ENCODE measurements around the gene USP49. TPM values are rescaled to one million over a fixed set of nuclear protein-coding genes. Genes with fewer than 3 reads are reported as not detected.

The USP49 gene
- total and polyA plus RNA-seq, 2 of the 4 experiments (the other 2 are of a cell fraction): 1.4 to 2.1 TPM

DNA sequence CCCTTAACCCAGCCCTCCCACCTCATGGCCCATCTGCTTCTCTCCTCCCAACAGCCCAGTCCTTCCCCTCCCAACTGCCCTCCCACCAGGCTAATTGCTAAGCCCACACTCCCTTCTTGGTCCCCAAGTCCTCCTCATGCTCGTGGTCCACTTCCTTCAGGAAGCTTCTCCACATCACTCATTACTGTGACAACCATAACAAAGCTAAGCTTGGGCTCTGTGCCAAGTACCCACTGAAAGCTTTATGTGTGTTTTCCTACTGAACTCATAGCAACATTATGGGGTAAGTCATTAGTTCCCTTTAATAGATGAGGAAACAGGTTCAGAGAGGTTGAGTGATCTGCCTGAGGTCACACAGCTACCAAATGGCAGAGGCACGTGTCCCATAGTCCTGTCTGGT, 131.7 kb downstream of the USP49 start:
- Histone ChIP-seq H4K8ac (ENCODE audit: low read depth in 2 of 2, low read length in 2 of 2) (no peak overlapping the region), H3K9me3 (ENCODE audit: control insufficient read depth, insufficient read depth, low read length) (no peaks in the 10 kb centered on the region), H2BK120ac (ENCODE audit: low read depth, low read length) (no peak overlapping the region), H3K27ac (ENCODE audit: insufficient read depth, low read length) (no peak overlapping the region), H3K56ac (ENCODE audit: extremely low read depth, insufficient read depth, low read length) (no peak overlapping the region), H2AK9ac (replicated peaks; ENCODE audit: low read depth, low read length, poor library complexity) (no peak overlapping the region), H4K20me1 (ENCODE audit: insufficient read depth, low read length) (no peaks in the 10 kb centered on the region), H2BK20ac (ENCODE audit: low read depth, low read length) (no peak overlapping the region), H3K9me1 (ENCODE audit: insufficient read depth, low read length) (no peaks in the 10 kb centered on the region; the same call in 1 of the 2 replicates), H3K36me3 (ENCODE audit: control insufficient read depth, insufficient read depth, low read length) (no peaks in the 10 kb centered on the region), H2AFZ (replicated peaks; ENCODE audit: low read length, poor library complexity) (peak overlapping the region; percentile 26), H3K4me2 (ENCODE audit: low read depth, low read length) (no peak overlapping the region), H3K23ac (ENCODE audit: low read depth, low read length) (no peak overlapping the region), H4K91ac (ENCODE audit: insufficient read depth, low read depth, low read length) (no peak overlapping the region), H3K4ac (ENCODE audit: low read depth, low read length) (no peak overlapping the region), H4K5ac (ENCODE audit: low read depth, low read length) (no peak overlapping the region), H3K4me1 (ENCODE audit: control insufficient read depth, insufficient read depth, low read length) (peaks cover 5% of the 10 kb centered on the region; the same call in 1 of the 2 replicates), H2BK15ac (ENCODE audit: low read depth, low read length) (no peak overlapping the region), H2BK5ac (ENCODE audit: low read depth, low read length, poor library complexity, severe bottlenecking) (no peak overlapping the region), H3K9ac (ENCODE audit: low read depth, low read length) (no peak overlapping the region), H3K18ac (ENCODE audit: low read depth, low read length) (no peak overlapping the region), H3K14ac (replicated peaks; ENCODE audit: low read depth, low read length) (no peak overlapping the region), H3K27me3 (ENCODE audit: control insufficient read depth, insufficient read depth, low read length) (peaks cover 14% of the 10 kb centered on the region; the same call in 1 of the 2 replicates), H2AK5ac (ENCODE audit: low read depth, low read length) (no peak overlapping the region), H3K79me1 (ENCODE audit: low read depth in 1 of 2, low read length in 2 of 2) (no peaks in the 10 kb centered on the region), H3K4me3 (ENCODE audit: insufficient read depth, low read depth, low read length) (no peak overlapping the region)
- dilution Hi-C loops (cut with HindIII; ENCODE audit: low sequenced_read_pairs, unreplicated experiment) (no loop called here), in situ Hi-C loops (cut with MboI; ENCODE audit: low sequenced_read_pairs) (no loop called here), intact Hi-C loops (cut with micrococcal nuclease) (no loop called here)
- POLR2A ChIA-PET (ENCODE audit: unreplicated experiment): no interaction called here
- TF ChIP-seq CHD1 (IDR thresholded peaks at IDR 0.05; ENCODE audit: low read depth, low read length) (no peak), RCOR1 (IDR thresholded peaks at IDR 0.05; ENCODE audit: insufficient replicate concordance, low read length) (no peak), NFE2L2 (IDR thresholded peaks at IDR 0.05; ENCODE audit: low read depth, low read length) (no peak), POLR2A (IDR thresholded peaks at IDR 0.05; ENCODE audit: low read depth, low read length) (no peak), SMC3 (IDR thresholded peaks at IDR 0.05; ENCODE audit: low read depth, low read length) (no peak), MAZ (IDR thresholded peaks at IDR 0.05; ENCODE audit: borderline replicate concordance, low read depth, low read length) (no peak), RAD21 (IDR thresholded peaks at IDR 0.05; ENCODE audit: low read length) (no peak), CEBPB (IDR thresholded peaks at IDR 0.05; ENCODE audit: low read depth, low read length) (no peak), MAFK (IDR thresholded peaks at IDR 0.05; ENCODE audit: low read depth, low read length) (no peak), RFX5 (IDR thresholded peaks at IDR 0.05; ENCODE audit: low read depth, low read length) (no peak), FOS (IDR thresholded peaks at IDR 0.05; ENCODE audit: low read depth, low read length) (no peak), MXI1 (IDR thresholded peaks at IDR 0.05; ENCODE audit: borderline replicate concordance, low read depth, low read length) (no peak)
- TF ChIP-seq, protein P1, sequence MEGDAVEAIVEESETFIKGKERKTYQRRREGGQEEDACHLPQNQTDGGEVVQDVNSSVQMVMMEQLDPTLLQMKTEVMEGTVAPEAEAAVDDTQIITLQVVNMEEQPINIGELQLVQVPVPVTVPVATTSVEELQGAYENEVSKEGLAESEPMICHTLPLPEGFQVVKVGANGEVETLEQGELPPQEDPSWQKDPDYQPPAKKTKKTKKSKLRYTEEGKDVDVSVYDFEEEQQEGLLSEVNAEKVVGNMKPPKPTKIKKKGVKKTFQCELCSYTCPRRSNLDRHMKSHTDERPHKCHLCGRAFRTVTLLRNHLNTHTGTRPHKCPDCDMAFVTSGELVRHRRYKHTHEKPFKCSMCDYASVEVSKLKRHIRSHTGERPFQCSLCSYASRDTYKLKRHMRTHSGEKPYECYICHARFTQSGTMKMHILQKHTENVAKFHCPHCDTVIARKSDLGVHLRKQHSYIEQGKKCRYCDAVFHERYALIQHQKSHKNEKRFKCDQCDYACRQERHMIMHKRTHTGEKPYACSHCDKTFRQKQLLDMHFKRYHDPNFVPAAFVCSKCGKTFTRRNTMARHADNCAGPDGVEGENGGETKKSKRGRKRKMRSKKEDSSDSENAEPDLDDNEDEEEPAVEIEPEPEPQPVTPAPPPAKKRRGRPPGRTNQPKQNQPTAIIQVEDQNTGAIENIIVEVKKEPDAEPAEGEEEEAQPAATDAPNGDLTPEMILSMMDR (conservative IDR thresholded peaks at IDR 0.05; ENCODE audit: low read depth, low read length): no peak
- TF ChIP-seq, protein P2, sequence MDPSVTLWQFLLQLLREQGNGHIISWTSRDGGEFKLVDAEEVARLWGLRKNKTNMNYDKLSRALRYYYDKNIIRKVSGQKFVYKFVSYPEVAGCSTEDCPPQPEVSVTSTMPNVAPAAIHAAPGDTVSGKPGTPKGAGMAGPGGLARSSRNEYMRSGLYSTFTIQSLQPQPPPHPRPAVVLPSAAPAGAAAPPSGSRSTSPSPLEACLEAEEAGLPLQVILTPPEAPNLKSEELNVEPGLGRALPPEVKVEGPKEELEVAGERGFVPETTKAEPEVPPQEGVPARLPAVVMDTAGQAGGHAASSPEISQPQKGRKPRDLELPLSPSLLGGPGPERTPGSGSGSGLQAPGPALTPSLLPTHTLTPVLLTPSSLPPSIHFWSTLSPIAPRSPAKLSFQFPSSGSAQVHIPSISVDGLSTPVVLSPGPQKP (IDR thresholded peaks at IDR 0.05; ENCODE audit: borderline replicate concordance, low read depth, low read length): no peak
- CTCF ChIA-PET: no interaction called here
- DNase-seq (no peak), ATAC-seq (ENCODE audit: low read depth) (no peak)
- 0% methylated on average over 1 of the region's 2 CpGs; no CpG with 5 or more reads in 1 of the 2 experiments for WGBS, 2 experiments (ENCODE audit: extremely low coverage in 2 of 2, insufficient read length in 1 of 2)
- BruUV-seq (replicated peaks): no TSS peak

Measured in IMR-90 (cell line).